T-helper 1 cell treated with Interleukin-12 subunit alpha and Interleukin-12 subunit beta and Interleukin-4 antibody, amounts not matched to agents 30 μg/mL and 1 μg/mL, for 36 hours (primary cell): ENCODE results near the gene TAS1R3.

ENCODE experiments used
- H3K27ac Mint-ChIP-seq: one replicate; pipeline ENCODE4 v1.8.0; 2021; ENCODE audit warnings: mild to moderate bottlenecking, mixed read lengths
- H3K27me3 Mint-ChIP-seq: one replicate; pipeline ENCODE4 v1.8.0; 2021; ENCODE audit warnings: low read depth, mixed read lengths
- H3K36me3 Mint-ChIP-seq: one replicate; pipeline ENCODE4 v1.8.0; 2021; ENCODE audit warnings: low read depth, mixed read lengths
- H3K4me1 Mint-ChIP-seq: one replicate; pipeline ENCODE4 v1.8.0; 2021; ENCODE audit warnings: low read depth, mixed read lengths
- H3K4me3 Mint-ChIP-seq: one replicate; pipeline ENCODE4 v1.8.0; 2021; ENCODE audit warnings: mild to moderate bottlenecking, moderate library complexity, mixed read lengths
- H3K9me3 Mint-ChIP-seq: one replicate; pipeline ENCODE4 v1.8.0; 2021; ENCODE audit warnings: mixed read lengths

The TAS1R3 gene

GRCh38 chr1:1291548-1292441 is 39.3 kb upstream of the TAS1R3 start:
- Mint-ChIP-seq H3K4me3 (no peak overlapping the region), H3K27me3 (no peaks in the 10 kb centered on the region), H3K36me3 (no peaks in the 10 kb centered on the region), H3K9me3 (no peaks in the 10 kb centered on the region), H3K4me1 (no peaks in the 10 kb centered on the region), H3K27ac (no peak overlapping the region)

- Mint-ChIP-seq H3K4me1 (no peaks in the 10 kb centered on the region), H3K36me3 (no peaks in the 10 kb centered on the region), H3K27me3 (no peaks in the 10 kb centered on the region), H3K4me3 (no peak overlapping the region), H3K27ac (no peak overlapping the region), H3K9me3 (no peaks in the 10 kb centered on the region)
Observed at GRCh38 chr1:1292442-1292779, 38.7 kb upstream of the TAS1R3 start.

- Mint-ChIP-seq H3K27ac (no peak overlapping the region), H3K4me1 (no peaks in the 10 kb centered on the region), H3K36me3 (no peaks in the 10 kb centered on the region), H3K9me3 (no peaks in the 10 kb centered on the region), H3K27me3 (no peaks in the 10 kb centered on the region), H3K4me3 (no peak overlapping the region)
Observed at GRCh38 chr1:1292851-1293250, 38.2 kb upstream of the TAS1R3 start.

- H3K9me3 Mint-ChIP-seq, result no peaks in the 10 kb centered on the region
- no peak overlapping the region for H3K27ac Mint-ChIP-seq
- H3K4me1 Mint-ChIP-seq, result no peaks in the 10 kb centered on the region
- no peak overlapping the region for H3K4me3 Mint-ChIP-seq
- H3K36me3 Mint-ChIP-seq, result no peaks in the 10 kb centered on the region
- no peaks in the 10 kb centered on the region for H3K27me3 Mint-ChIP-seq
Observed at GRCh38 chr1:1293263-1294249, 37.5 kb upstream of the TAS1R3 start.

GRCh38 chr1:1294250-1294890 is 36.7 kb upstream of the TAS1R3 start:
- no peaks in the 10 kb centered on the region for H3K27me3 Mint-ChIP-seq
- H3K4me3 Mint-ChIP-seq, result no peak overlapping the region
- H3K4me1 Mint-ChIP-seq, result no peaks in the 10 kb centered on the region
- no peaks in the 10 kb centered on the region for H3K36me3 Mint-ChIP-seq
- H3K9me3 Mint-ChIP-seq, result no peaks in the 10 kb centered on the region
- H3K27ac Mint-ChIP-seq, result no peak overlapping the region

GRCh38 chr1:1295154-1295923 is 35.7 kb upstream of the TAS1R3 start:
- Mint-ChIP-seq H3K4me3 (no peak overlapping the region), H3K27ac (no peak overlapping the region), H3K36me3 (no peaks in the 10 kb centered on the region), H3K4me1 (no peaks in the 10 kb centered on the region), H3K9me3 (no peaks in the 10 kb centered on the region), H3K27me3 (no peaks in the 10 kb centered on the region)

GRCh38 chr1:1296070-1297061 is 34.7 kb upstream of the TAS1R3 start:
- Mint-ChIP-seq H3K27me3 (no peaks in the 10 kb centered on the region), H3K9me3 (no peaks in the 10 kb centered on the region), H3K4me1 (no peaks in the 10 kb centered on the region), H3K4me3 (no peak overlapping the region), H3K36me3 (no peaks in the 10 kb centered on the region), H3K27ac (no peak overlapping the region)

- H3K27ac Mint-ChIP-seq, result no peak overlapping the region
- H3K27me3 Mint-ChIP-seq, result no peaks in the 10 kb centered on the region
- no peaks in the 10 kb centered on the region for H3K36me3 Mint-ChIP-seq
- H3K4me3 Mint-ChIP-seq, result no peak overlapping the region
- H3K9me3 Mint-ChIP-seq, result no peaks in the 10 kb centered on the region
- no peaks in the 10 kb centered on the region for H3K4me1 Mint-ChIP-seq
Observed at GRCh38 chr1:1297802-1298424, 33.2 kb upstream of the TAS1R3 start.

- no peaks in the 10 kb centered on the region for H3K27me3 Mint-ChIP-seq
- no peaks in the 10 kb centered on the region for H3K4me1 Mint-ChIP-seq
Observed at GRCh38 chr1:1298861-1299685, 32.0 kb upstream of the TAS1R3 start.

GRCh38 chr1:1299686-1300351 is 31.3 kb upstream of the TAS1R3 start:
- no peak overlapping the region for H3K27ac Mint-ChIP-seq
- no peaks in the 10 kb centered on the region for H3K27me3 Mint-ChIP-seq
- H3K36me3 Mint-ChIP-seq, result no peaks in the 10 kb centered on the region
- no peak overlapping the region for H3K4me3 Mint-ChIP-seq
- no peaks in the 10 kb centered on the region for H3K9me3 Mint-ChIP-seq
- H3K4me1 Mint-ChIP-seq, result no peaks in the 10 kb centered on the region

More at GRCh38 chr1:1298861-1299685, 32.0 kb upstream of the TAS1R3 start:
- H3K9me3 Mint-ChIP-seq, result no peaks in the 10 kb centered on the region
- no peak overlapping the region for H3K27ac Mint-ChIP-seq
- H3K4me3 Mint-ChIP-seq, result no peak overlapping the region
- no peaks in the 10 kb centered on the region for H3K36me3 Mint-ChIP-seq

- Mint-ChIP-seq H3K9me3 (no peaks in the 10 kb centered on the region), H3K27ac (no peak overlapping the region)
Observed at GRCh38 chr1:1300352-1300739, 30.7 kb upstream of the TAS1R3 start.

GRCh38 chr1:1302006-1302430 is 29.1 kb upstream of the TAS1R3 start:
- no peaks in the 10 kb centered on the region for H3K36me3 Mint-ChIP-seq
- no peaks in the 10 kb centered on the region for H3K27me3 Mint-ChIP-seq
- H3K27ac Mint-ChIP-seq, result no peak overlapping the region
- H3K4me1 Mint-ChIP-seq, result peaks cover 12% of the 10 kb centered on the region
- no peak overlapping the region for H3K4me3 Mint-ChIP-seq
- H3K9me3 Mint-ChIP-seq, result no peaks in the 10 kb centered on the region

More at GRCh38 chr1:1300352-1300739, 30.7 kb upstream of the TAS1R3 start:
- Mint-ChIP-seq H3K4me3 (no peak overlapping the region), H3K27me3 (no peaks in the 10 kb centered on the region), H3K4me1 (no peaks in the 10 kb centered on the region), H3K36me3 (no peaks in the 10 kb centered on the region)
